Glomerular endothelial cell (primary cell): ENCODE data around the gene SLC37A1. TPM values are rescaled to one million over a fixed set of nuclear protein-coding genes. Genes with fewer than 3 reads are reported as not detected.

Experiments
- DNase-seq: peaks from one replicate; pipeline ENCODE4 v3.0.0-alpha.2; 2011; ENCODE audit warnings: low read depth, low spot score; ENCODE audit errors: extremely low read depth
- total RNA-seq: library from RNA; depleted of rRNA; stranded (reverse); fragments of >200 nt; gene quantifications from 2 replicates; pipeline ENCODE4 v1.2.3, GENCODE V29; 2015

SLC37A1 gene
- total RNA-seq, 1 donor from 2014 or later: 26.8 TPM

DNA sequence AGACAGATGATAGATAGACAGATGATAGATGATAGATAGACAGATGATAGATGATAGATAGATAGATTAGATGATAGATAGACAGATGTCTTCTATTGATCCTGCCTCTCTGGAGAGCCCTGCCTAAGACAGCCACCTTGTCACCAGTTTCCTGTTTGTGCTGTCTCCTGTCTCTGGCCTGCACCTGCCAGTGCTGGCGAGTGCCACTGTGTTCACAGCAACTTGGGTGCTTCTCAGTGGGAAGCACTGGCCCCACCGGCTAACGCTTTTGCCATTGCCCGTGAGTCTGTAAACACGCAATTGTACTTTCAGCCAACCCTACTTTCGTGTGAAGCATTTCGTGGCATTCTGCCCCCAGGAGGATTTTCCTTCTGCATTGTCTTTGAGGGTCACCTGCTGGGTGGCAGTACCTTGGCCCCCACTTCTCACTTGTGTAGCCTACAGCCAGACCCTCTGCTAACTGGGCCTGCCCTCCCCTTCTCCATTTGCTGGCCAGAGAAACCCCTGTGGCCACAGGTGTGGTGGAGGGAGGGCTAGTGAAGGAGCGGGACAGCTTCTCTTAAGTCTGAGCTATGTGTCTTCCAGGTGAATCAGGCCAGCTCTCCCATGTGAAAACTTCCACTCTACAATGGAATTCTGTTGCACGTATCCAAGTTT is 116.4 kb downstream of the SLC37A1 start:
- DNase-seq: no peak

DNA sequence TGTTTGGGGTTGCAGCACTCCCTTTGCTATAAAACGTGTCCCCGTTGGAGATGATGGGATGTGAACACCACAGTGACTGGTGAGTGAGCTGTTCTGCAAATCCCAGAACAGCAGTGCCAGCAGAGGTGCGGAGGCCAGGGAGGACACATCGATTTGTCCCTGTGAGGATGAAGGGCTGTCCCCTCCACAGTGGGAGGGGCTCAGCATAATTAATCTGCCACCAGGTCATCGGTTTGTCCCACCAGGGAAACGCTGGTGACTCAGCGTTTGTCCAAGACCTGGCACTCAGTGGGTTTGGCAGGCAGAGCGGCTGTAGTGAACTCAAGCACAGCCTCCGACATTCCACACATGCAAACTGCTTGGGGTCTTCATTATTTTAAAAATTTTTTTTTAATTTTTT is 117.0 kb downstream of the SLC37A1 start:
- DNase-seq: no peak

Other genes with a start within 250 kb of the SLC37A1 start
- 5.4 and 10.8 TPM in 2 replicates for gene TFF3, start 198.4 kb upstream of the SLC37A1 start, total RNA-seq
- not detected in 2 replicates for gene TFF2, start 162.9 kb upstream of the SLC37A1 start, total RNA-seq
- gene TFF1, start 147.3 kb upstream of the SLC37A1 start, total RNA-seq: not detected in 2 replicates
- gene TMPRSS3, start 117.8 kb upstream of the SLC37A1 start, total RNA-seq: not detected in 2 replicates
- not detected in 2 replicates for gene UBASH3A, start 110.0 kb upstream of the SLC37A1 start, total RNA-seq
- gene RSPH1, start 17.6 kb upstream of the SLC37A1 start, total RNA-seq: 0.15 TPM in 1 of 2 replicates, not detected in the other
- 0.19 and 0.41 TPM in 2 replicates for gene PDE9A, start 139.8 kb downstream of the SLC37A1 start, total RNA-seq